Endothelial cell of umbilical vein (primary cell): ENCODE results near the gene VANGL2. TPM values are rescaled to one million over a fixed set of nuclear protein-coding genes. Genes with fewer than 3 reads are reported as not detected.

Experiments used
- BruUV-seq: library from RNA; stranded (reverse); fragments of 400-500 nt; replicated peaks from 2 replicates; lab custom pipeline; 2021; lab: Mats Ljungman, UMichigan
- CTCF ChIA-PET: fragments of 300-600, 350-600 bp; sonication (Branson Sonifier 250); formaldehyde crosslinking; loops from one replicate; lab custom pipeline; 2021; ENCODE audit warnings: antibody characterized with exemption, inconsistent platforms; lab: Charles Lee
- POLR2A ChIA-PET: fragments of 300-600, 350-600 bp; sonication (Branson Sonifier 250); formaldehyde crosslinking; loops from one replicate; lab custom pipeline; 2021; ENCODE audit warnings: antibody characterized with exemption, inconsistent platforms; lab: Charles Lee
- DNase-seq: peaks from one replicate; pipeline ENCODE4 v3.0.0-alpha.2; 2011; ENCODE audit warnings: low read depth, low spot score
- FAIRE-seq: peaks from 2 replicates; lab custom pipeline; 2011; peaks lifted over from hg19 to GRCh38; lab: Jason Lieb, UNC
- H2AFZ ChIP-seq: 2 replicates; pipeline ENCODE4 v1.6.0; 2012; ENCODE audit warnings: low read depth, low read length, control low read depth, inconsistent platforms
- H3K27ac ChIP-seq: 2 replicates; pipeline ENCODE4 v1.5.1; 2011; ENCODE audit warnings: low read depth, mild to moderate bottlenecking, control low read depth, low read length, moderate library complexity; ENCODE audit not compliant: insufficient read depth
- H3K27me3 ChIP-seq, 2 experiments: 2 replicates each; pipeline versions ENCODE4 v1.6.0 to v1.6.1; 2011; ENCODE audit warnings: low read length in 2 of 2, mixed read lengths in 1 of 2; ENCODE audit not compliant: control insufficient read depth in 2 of 2, insufficient read depth in 2 of 2
- H3K36me3 ChIP-seq, 2 experiments: 2 replicates in 1 of 2; 3 replicates in 1 of 2; pipeline ENCODE4 v1.5.1; 2011; ENCODE audit warnings: low read length in 2 of 2, mild to moderate bottlenecking in 1 of 2, moderate library complexity in 1 of 2; ENCODE audit not compliant: control insufficient read depth in 2 of 2, insufficient read depth in 2 of 2; ENCODE audit errors: extremely low read depth in 1 of 2
- H3K4me1 ChIP-seq: 3 replicates; pipeline ENCODE4 v1.5.1; 2011; ENCODE audit warnings: mild to moderate bottlenecking, low read length; ENCODE audit not compliant: control insufficient read depth, insufficient read depth; ENCODE audit errors: extremely low read depth
- H3K4me2 ChIP-seq: 2 replicates; pipeline ENCODE4 v1.6.1; 2011; ENCODE audit warnings: low read length, control low read depth, mixed read lengths; ENCODE audit not compliant: insufficient read depth
- H3K4me3 ChIP-seq, 3 experiments: fragments of 200-600 bp in 1 of 3; sonication (generic), shearing (Covaris generic) in 1 of 3; replicated peaks in 1 of 3; 2 replicates each; pipeline ENCODE4 v1.5.1; 2011 to 2016; ENCODE audit warnings: control low read depth in 3 of 3, low read length in 3 of 3, mild to moderate bottlenecking in 2 of 3, inconsistent platforms in 1 of 3, low read depth in 1 of 3, moderate library complexity in 1 of 3; ENCODE audit not compliant: insufficient read depth in 1 of 3
- H3K79me2 ChIP-seq: 2 replicates; pipeline ENCODE4 v1.6.0; 2012; ENCODE audit warnings: low read length, inconsistent platforms; ENCODE audit not compliant: control insufficient read depth, insufficient read depth
- H3K9ac ChIP-seq: replicated peaks from 2 replicates; pipeline ENCODE3; 2011; ENCODE audit warnings: low read length, control low read depth; ENCODE audit not compliant: insufficient read depth; ENCODE audit errors: extremely low read depth
- H3K9me1 ChIP-seq: replicated peaks from 3 replicates; pipeline ENCODE4 v1.6.0; 2011; ENCODE audit warnings: mild to moderate bottlenecking, low read length; ENCODE audit not compliant: control insufficient read depth, insufficient read depth; ENCODE audit errors: extremely low read depth
- H3K9me3 ChIP-seq: replicated peaks from 2 replicates; pipeline ENCODE4 v1.5.1; 2012; ENCODE audit warnings: low read length, inconsistent platforms; ENCODE audit not compliant: control insufficient read depth, insufficient read depth
- H4K20me1 ChIP-seq: replicated peaks from 2 replicates; pipeline ENCODE3; 2011; ENCODE audit warnings: mild to moderate bottlenecking, low read length; ENCODE audit not compliant: control insufficient read depth, insufficient read depth; ENCODE audit errors: extremely low read depth
- CTCF ChIP-seq, 2 donors: IDR thresholded peaks; 1 replicate in 1 of 2; 2 replicates in 1 of 2; pipeline ENCODE4 v1.5.1; 2011; ENCODE audit warnings: low read length in 2 of 2, mild to moderate bottlenecking in 2 of 2, moderate library complexity in 2 of 2, control low read depth in 1 of 2, inconsistent platforms in 1 of 2, low read depth in 1 of 2; ENCODE audit not compliant: insufficient read depth in 1 of 2; ENCODE audit errors: extremely low read depth in 1 of 2
- EZH2 ChIP-seq: IDR thresholded peaks from 2 replicates; pipeline ENCODE4 v1.6.1; 2012; ENCODE audit warnings: borderline replicate concordance, low read depth, mild to moderate bottlenecking, moderate library complexity, low read length, inconsistent platforms; ENCODE audit not compliant: severe bottlenecking
- FOS ChIP-seq: IDR thresholded peaks from 2 replicates; pipeline ENCODE4 v1.6.1; 2011; ENCODE audit warnings: mild to moderate bottlenecking, low read length, moderate library complexity, borderline replicate concordance; ENCODE audit not compliant: insufficient read depth
- GATA2 ChIP-seq: IDR thresholded peaks from 2 replicates; pipeline ENCODE4 v1.7.0; 2011; ENCODE audit warnings: low read depth, mild to moderate bottlenecking, moderate library complexity, mixed read lengths, low read length; ENCODE audit not compliant: insufficient read length, insufficient read depth
- JUN ChIP-seq: IDR thresholded peaks from 2 replicates; pipeline ENCODE4 v1.6.1; 2011; ENCODE audit warnings: borderline replicate concordance, low read depth; ENCODE audit not compliant: insufficient read length, insufficient read depth
- MAX ChIP-seq: IDR thresholded peaks from 2 replicates; pipeline ENCODE4 v1.6.1; 2011; ENCODE audit not compliant: insufficient read depth, insufficient read length
- MYC ChIP-seq: IDR thresholded peaks from one replicate; pipeline ENCODE4 v1.6.1; 2011; ENCODE audit warnings: mild to moderate bottlenecking, low read depth, low read length
- POLR2A ChIP-seq: IDR thresholded peaks from 2 replicates; pipeline ENCODE4 v1.6.1; 2012; ENCODE audit warnings: low read depth, mild to moderate bottlenecking, control low read depth, low read length
- POLR2AphosphoS5 ChIP-seq: IDR thresholded peaks from 2 replicates; pipeline ENCODE4 v1.6.1; 2012; ENCODE audit warnings: low read depth, mild to moderate bottlenecking, control low read depth, low read length, moderate library complexity; ENCODE audit not compliant: insufficient read depth
- dilution Hi-C: fragments of 300-500 bp; cut with MboI; formaldehyde crosslinking; loops from one replicate; pipeline ENCODE4 v1.15.0; 2019; ENCODE audit warnings: low sequenced_read_pairs; ENCODE audit not compliant: extremely low pct_ligation_motif_present
- intact Hi-C: fragments of 100-400 bp; cut with micrococcal nuclease; formaldehyde crosslinking; loops from one replicate; pipeline ENCODE4 v1.10.0; 2022
- polyA plus RNA-seq, 4 experiments: library from polyadenylated mRNA; depleted of rRNA in 3 of 4; stranded (reverse) in 3 of 4; unstranded in 1 of 4; fragments of >200 nt; gene quantifications; 2 replicates each; pipeline versions ENCODE4 v1.2.1 to v1.2.3, GENCODE V29; 2011 to 2012; ENCODE audit warnings: missing spikeins in 1 of 4
- total RNA-seq: library from RNA; stranded (reverse); gene quantifications from 2 replicates; pipeline ENCODE4 v1.2.3, GENCODE V29; 2021

Gene VANGL2
- total and polyA plus RNA-seq, 2 donors (not counting 3 experiments of a cell fraction or from before 2014, with no cell fraction given): 0.01 TPM; not detected in 1

- DNase-seq: no peak
- Histone ChIP-seq H3K9me1 (no peaks in the 10 kb centered on the region), H3K4me1 (no peaks in the 10 kb centered on the region), H3K9me3 (no peaks in the 10 kb centered on the region), H2AFZ (no peak within 1 kb of the TSS), H3K36me3 (no peaks in the 10 kb centered on the region), H3K4me2 (no peak within 1 kb of the TSS), H3K27ac (no peak within 1 kb of the TSS), H3K4me3 (no peak within 1 kb of the TSS), H4K20me1 (no peaks in the 10 kb centered on the region), H3K27me3 (peaks cover 3 to 11% of the 10 kb centered on the region in 2 experiments), H3K9ac (no peak within 1 kb of the TSS), H3K79me2 (no peaks in the 10 kb centered on the region)
- POLR2A ChIA-PET: interaction anchor here (0.7 kb wide), 1 partner anchor 42 kb away, joined by 6 read pairs; no protein-coding TSS in a partner anchor
- CTCF ChIA-PET: interaction anchor here (0.8 to 4.1 kb wide), 2 partner anchors 10 to 12 kb away, joined by 3 to 29 read pairs; no protein-coding TSS in a partner anchor
- no peak for FAIRE-seq
- dilution Hi-C loops (no loop called here), intact Hi-C loops (no loop called here)
- BruUV-seq: no TSS peak
- TF ChIP-seq POLR2A (no peak), EZH2 (no peak), GATA2 (no peak), POLR2AphosphoS5 (no peak), MYC (no peak), CTCF (IDR thresholded peaks at IDR 0.05; ENCODE audit: extremely low read depth in 1 of 2, insufficient read depth in 1 of 2, low read depth in 1 of 2, low read length in 2 of 2) (no peak), JUN (no peak), FOS (no peak), MAX (no peak)
Measured at GRCh38 chr1:160366731-160367515, 33.4 kb upstream of the VANGL2 start, which contains the start of gene NHLH1. Gene NHLH1 (plus strand): TSS chr1:160367071. CDS start chr1:160370732, 3,661 bp downstream.
